GM18858 (cell line): ENCODE measurements around the gene ENKUR.
A peak's percentile ranks its signal among the peaks of the same experiment; 100 is the strongest.
"Not testable (repeated sequence)": the region's sequence is repeated elsewhere in the genome, so short reads cannot be mapped to it uniquely, and the experiment has no call there.

Source experiments
- ATAC-seq: cut with Tn5 transposase; IDR thresholded peaks from one replicate; pipeline ENCODE4 v1.9.1; 2021; ENCODE audit not compliant: unreplicated experiment

Gene ENKUR

DNA sequence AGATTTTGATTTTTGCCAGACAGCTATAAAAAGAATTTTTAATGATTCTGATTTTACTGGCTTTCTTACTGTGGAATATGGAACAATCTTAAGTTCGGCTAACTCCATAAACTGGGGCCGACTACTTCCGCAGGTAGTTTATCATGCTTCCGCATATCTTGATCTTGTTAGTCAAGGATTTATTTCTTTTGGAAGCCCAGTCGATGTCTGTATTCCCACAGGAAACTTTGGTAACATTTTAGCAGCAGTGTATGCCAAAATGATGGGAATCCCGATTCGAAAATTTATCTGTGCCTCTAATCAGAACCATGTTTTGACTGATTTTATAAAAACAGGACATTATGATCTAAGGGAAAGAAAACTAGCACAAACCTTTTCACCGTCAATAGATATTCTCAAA lies 8.6 kb upstream of the ENKUR start:
- ATAC-seq = no peak

DNA sequence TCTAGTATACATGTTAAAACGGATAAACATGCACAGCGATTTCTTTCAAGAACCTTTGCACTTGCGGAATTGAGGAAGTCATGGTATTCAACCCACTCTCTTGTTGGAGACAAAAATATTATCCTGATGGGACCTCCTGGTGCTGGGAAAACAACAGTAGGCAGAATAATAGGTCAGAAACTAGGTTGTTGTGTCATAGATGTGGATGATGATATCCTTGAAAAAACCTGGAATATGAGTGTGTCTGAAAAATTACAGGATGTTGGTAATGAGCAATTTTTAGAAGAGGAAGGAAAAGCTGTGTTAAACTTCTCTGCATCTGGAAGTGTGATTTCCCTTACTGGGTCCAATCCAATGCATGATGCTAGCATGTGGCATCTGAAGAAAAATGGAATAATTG lies 7.3 kb upstream of the ENKUR start:
- ATAC-seq = no peak

DNA sequence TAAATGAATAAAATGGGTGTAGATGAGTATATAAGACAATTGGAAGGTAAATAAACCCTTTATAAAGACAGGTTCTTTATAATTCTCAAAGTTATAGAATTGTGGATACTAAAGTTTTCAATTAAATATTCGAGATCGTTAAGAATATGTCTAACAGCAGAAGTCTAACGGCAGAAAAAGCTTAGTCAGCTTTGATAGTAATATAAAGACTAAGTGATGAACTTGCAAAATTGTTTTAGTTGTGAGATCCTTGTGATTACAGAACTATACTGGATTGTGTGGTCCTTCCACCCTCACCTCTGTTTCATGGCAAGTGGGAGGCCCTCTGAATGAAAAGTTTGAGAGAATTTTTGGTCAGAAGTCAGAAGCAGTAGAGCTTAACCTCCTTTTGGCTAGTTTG lies 2.7 kb upstream of the ENKUR start:
- ATAC-seq = no peak

DNA sequence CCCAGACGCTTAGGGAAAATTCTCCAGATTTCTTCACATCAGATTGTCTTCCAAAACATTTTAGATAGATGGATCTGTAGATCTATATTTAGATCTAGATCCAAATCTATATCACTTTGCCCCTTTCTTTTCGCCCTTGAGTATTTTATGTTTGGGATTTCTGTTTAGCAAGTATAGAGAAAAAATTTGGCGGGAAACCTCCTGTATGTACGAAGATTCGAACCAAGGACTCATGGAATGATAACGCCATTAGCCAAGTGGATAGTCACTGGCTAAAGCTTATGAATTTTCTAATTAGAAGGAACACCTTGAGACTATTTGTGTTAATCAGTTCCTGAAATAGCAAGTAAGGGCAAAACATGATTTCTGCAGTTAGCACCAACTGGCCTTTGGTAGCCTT lies 1.7 kb upstream of the ENKUR start:
- no peak for ATAC-seq

DNA sequence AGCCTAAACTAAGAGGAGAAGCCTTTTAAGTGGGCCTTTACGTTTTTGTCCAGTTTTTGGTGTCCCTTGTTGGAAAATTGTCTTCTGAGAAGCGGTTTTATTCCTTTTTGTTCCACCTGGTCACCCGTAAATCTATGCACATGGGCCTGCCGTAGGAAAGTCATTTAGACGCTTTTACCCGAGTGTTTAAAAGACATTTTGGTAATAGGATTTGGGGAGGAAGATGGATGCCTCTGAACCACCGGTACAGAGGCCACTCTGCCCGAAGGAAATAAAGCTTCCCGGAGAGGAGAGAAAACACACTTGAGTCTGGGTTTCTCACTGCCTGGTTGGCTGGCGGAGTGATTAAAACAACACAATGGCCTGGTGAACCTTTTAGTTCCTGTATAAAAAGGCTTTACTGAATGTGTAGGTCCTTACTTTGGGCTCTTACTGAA lies 1.2 kb upstream of the ENKUR start:
- ATAC-seq = peak; percentile 3

DNA sequence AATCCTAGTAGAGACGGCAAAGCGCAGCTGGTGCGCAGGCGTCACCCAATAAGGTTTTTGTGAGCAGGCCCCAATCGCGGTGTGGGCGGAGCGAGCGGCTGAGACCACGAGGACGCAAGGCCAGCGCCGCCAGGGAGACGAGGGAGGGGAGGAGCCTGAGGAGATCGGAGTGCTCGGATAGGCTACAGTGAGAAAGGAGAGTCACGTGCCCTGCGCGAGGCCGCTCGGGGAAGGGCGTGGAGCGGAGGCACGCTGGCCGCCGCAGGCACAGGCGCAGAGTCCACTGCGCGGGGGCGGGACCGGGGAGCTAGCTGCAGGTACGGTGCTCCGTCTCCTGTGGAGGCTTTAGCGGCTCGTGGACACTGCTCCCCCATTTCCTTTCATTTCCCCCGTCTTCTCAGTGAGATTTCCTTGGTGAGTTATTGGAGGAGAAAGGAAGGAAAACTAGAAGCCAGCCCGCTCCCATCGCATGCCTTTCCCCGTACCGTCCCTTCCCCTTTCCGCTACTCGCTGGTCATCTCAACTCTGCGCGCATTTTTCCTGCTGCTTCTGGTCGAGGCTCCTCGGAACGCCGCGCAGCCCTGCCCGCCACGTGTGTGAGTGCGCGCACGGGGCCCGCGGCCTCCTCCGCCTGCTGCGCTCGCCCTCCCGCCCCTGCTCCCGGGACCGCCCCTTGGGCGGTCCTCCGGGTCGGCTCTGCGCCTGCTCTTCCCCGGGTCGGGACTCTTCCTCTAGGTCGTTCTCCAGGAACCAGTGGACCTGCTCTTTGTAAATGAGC lies 607 bp upstream of the ENKUR start, which contains the start of gene THNSL1:
Gene THNSL1 (plus strand): TSS at position 237 of the 778 bp plus-strand sequence. CDS start 6,612 bp downstream, outside the sequence.
- peak; percentile 99 for ATAC-seq

DNA sequence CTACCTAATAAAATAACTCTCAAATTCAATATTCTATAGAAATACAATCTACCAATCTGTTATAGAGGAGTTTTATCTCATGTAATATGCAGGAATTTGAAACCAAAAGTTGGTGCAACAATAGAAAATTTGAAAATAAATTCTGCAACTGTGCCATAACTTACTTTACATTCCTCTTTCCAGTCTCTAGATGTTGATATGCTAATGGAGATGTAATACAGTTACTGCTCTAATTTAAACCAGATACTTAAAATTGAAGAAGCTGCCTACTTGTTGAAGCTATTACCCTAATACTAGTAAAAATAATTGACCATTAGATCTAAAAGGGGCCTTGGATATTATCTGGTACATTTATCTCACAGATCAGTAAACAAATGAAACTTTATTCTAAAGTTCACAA lies 1.4 kb downstream of the ENKUR start:
- ATAC-seq = no peak

DNA sequence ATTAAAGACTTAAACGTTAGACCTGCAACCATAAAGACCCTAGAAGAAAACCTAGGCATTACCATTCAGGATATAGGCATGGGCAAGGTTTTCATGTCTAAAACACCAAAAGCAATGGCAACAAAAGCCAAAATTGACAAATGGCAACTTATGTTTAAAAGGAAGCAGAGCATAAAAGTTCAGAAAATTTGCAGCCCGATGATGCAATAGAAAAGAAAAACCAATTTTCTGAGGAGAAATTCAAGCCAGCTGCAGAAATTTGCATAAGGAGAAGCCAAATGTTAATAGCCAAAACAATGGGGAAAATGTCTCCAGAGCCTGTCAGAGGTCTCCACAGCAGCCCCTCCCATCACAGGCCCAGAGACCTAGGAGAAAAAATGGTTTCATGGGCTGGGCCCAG lies 4.4 kb downstream of the ENKUR start:
- ATAC-seq = not testable (repeated sequence)

DNA sequence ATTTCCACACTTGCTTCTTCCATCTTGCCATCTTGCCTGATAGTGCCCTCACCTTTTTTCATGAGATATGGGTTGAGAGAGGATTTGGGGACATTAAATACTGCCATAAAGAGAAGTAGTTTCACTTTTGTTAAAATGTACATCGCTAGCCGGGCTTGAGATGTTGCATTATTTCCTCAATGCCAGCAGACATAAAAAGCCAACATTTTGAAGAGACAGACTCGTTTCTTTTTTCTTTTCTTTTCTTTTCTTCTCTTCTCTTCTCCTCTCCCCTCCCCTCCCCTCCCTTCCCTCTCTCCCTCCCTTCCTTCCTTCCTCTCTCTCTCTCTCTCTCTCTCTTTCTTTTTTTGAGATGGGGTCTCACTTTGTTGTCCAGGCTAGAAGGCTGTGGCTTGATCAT lies 17.9 kb downstream of the ENKUR start:
- ATAC-seq = no peak

DNA sequence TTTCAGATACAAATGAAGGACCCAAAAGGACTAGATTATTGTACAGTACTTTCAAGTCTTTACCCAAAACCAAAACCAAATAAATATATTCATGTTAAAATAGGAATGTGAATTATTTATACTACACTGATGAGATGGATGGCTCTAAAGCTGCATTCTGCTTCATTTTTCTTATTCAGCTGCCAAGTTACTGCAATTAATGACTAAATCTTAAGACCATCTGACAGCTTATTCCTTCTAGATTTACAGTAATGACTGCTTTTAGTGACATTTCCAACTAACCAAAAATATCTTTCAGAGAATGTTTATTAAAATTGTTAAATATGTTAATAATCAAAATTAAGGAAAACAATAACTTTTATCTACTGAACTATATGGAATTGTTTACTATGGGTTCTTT lies 20.9 kb downstream of the ENKUR start:
- ATAC-seq = no peak

DNA sequence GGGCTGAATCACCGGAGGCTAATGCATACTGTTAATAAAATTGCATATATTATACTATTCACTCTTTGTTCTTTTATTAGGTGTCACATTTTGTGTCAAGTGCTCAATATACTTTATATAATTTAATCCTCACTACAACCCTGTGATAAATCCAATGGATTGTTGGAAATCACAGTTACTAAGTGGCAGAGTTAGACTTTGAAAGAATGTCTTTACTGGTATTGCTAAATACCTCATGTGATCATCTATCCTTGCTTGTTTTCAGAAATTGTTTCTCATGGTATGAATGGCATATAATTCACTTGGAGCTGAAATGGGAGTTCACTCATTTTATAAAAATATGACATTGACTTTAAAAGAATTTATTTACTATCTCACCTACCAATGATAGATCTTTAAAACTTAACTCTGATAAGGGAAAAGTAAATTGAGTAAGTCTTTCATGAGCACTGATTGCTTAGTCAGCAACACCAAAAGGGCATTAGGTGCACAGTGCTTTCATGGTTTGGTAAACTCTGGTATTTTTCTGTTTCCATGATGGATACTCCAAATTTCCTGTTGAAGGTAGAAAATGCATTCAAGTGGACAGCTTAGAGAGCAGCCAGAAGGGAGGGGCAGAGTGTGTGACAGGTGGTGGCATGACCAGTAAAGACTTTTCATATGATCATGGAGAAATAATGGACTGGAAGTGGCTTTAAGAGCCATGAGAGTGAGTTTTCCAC lies 22.6 kb downstream of the ENKUR start:
- ATAC-seq = no peak

DNA sequence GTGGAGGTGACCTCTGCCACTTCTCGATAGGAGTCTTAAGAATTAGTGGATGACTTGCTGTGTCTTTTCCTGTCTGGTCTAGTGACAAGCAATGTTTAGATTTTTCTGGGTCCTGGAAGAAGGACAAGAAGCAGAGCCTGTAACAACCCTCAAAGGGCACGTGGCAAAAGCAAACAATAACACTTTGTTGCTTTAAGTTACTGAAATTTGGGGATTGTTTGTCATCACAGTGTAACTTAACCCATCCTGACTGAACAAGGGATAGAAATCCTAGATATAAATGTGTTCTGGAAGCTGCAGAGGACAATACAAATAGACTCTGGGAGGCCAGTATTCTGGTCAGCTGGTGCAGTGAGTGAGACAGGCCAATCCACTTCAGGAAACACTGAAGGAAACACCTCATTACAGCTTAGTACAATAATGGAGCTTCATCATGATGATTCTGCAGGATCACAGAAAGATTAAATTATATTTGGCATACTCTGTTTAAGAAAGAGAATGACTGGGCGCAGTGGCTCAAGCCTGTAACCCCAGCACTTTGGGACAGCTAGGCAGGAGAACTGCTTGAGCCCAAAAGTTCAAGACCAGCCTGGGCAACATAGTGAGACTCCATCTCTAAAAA lies 23.3 kb downstream of the ENKUR start:
- no peak for ATAC-seq

DNA sequence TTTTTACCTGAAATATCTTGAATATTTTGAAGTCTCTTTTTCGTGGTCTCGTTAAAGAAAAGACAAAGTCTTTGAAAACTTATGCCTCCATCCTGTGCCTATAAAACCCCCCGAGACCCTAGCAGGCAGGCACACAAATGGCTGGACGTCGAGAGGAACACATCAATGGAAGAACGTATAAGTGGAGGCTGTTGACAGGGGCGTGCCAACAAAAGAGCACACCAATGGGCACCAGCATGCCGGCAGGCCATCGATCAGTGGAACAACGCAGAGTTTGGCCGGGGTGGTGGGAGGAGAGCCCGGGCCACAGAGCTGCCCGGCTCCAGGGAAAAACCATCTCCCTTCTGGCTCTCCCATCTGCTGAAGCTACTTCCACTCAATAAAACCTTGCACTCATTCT lies 24.7 kb downstream of the ENKUR start:
- ATAC-seq = no peak

DNA sequence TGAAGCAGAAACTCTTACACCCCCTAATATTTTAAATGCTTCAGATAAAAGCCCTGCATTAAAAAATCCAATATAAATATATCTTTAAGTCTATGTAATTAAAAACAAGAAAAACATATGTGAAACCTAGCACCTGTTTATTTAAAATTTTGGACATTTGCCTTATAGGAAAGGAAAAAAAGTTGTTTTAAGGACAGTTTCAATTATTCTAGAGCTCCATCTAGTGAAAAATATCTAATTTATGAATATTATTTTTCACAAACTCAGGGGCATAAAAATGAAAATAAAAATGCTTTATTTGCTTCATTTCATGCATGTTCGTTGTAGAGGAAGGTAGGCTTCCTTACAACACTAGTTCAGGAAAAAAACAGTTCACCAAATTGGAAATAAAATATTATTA lies 26.1 kb downstream of the ENKUR start:
- no peak for ATAC-seq

DNA sequence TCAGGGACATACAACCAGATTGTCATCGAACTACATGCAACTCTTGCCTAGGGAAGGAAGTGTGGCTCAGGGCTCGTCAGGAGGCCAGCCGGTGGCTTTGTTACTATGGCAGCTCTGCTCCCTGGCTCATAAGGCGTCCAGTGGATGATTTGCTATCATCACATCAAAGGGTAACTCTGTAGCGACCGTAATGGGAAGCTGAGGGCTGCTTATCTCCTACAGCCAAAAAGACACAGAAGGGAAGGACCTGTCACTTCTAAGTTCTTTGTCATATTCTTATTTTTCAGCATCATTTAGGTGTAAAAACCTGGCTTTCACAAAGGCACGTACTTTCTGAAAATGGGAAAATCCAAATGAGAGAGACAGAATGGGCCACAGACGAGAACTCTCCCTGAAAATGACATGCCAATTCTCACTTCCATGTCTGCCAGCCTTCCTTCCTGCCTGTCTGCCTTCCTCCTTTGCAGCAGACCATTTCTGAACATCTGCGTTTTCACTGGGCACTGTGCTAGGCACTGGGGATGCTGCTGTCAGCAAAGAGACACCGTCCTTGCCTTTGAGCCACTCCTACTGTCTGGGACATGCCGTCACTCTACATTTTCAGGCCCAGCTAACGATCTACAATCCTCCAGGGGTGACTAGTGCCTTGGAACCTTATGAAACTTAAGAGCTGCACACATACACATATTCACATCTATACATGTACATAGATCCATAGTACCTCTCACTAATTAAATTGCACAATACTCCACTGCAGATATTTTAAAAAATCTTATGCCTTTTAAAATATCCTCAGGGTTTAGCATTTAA lies 26.9 kb downstream of the ENKUR start:
- ATAC-seq = no peak

DNA sequence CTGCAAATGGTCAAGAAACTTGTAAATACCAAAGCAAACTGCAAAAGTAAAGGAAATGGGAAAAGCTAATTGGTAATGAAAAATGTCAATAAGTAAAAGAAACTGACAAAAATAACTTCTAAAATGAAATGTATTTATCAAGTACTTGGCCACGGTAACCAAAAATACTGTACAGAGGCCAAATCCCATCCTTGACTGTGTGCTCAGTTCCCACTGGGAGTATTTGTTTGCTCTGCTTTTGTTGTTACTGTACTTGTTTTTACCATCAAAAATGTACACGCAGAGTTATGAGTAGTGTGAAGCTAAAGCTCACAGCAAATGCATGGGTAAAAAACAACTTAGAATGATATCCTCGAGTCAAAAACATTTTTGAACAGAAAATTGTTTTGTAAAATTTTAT lies 31.1 kb downstream of the ENKUR start:
- ATAC-seq = no peak

DNA sequence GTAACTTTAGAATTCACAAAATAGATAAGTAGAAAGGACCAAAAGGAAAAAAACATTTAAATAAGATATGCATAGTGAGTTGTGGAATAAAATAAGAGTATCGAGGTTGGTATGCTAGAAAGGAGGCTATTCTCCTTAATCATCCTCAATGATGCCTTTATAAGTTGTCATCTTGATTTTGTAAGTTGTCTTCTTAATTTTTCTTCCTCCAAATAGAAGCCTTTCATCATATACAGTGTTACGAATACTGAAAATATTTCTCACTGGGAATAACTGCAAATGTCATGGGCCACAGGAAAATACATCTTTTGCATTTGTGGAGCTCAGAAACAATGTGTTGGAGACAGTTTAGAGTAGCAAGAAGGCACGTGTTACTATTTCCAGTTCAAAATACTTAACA lies 32.0 kb downstream of the ENKUR start:
- ATAC-seq = no peak

DNA sequence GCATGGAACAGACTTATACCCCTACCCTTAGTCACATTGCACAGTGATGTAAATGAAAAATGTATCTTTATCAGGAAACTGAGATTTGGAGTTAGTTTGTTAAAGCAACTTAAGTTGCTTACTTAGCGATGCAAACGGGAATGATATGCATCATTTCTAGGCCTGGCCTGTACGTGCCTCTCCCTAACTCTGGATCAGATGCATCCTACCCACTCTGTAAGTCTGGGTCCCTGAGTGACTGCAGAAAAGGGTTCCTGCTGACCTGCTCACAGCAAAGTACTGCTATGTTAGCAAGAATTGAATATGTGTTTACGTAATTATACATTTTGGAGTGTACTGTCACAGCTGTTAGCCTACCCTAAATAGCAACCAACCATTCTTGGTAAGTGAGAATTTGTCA lies 32.8 kb downstream of the ENKUR start:
- ATAC-seq = no peak

DNA sequence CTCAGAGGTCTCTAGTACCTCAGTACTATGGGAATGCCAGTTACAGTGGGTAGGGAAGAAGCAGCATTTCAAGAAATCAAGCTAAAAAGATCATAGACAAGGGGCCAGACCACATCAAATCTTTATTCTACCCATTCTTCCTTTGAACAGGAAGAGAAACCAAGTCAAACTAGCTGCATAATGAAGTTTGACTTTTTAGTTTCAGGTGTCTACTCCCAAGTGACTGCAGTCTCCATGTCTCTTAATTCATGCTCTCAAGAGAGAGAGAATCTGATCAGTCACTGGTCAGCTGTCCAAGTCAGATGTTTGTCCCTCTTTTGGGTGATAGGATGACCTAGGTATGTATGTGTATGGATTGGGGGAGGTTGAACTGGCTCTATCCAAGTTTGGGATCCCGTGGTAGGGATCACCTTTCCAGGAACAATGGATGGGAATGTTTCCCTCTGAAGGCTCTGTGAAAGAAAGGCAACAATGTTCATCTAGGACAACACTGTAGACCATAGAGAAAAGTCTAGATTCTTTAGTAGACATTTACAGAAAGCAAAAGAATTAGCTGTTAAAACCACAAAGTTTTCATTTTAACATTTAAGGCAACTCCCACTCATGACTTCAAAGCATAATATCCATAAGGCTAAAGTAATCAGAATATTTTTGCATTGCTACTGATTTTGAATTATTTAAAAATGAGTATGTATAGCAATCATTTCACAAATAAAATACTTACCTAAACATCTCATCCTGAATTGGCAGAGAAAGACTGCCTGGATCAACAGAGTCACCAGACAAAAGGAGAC lies 33.4 kb downstream of the ENKUR start:
- peak; percentile 71 for ATAC-seq

DNA sequence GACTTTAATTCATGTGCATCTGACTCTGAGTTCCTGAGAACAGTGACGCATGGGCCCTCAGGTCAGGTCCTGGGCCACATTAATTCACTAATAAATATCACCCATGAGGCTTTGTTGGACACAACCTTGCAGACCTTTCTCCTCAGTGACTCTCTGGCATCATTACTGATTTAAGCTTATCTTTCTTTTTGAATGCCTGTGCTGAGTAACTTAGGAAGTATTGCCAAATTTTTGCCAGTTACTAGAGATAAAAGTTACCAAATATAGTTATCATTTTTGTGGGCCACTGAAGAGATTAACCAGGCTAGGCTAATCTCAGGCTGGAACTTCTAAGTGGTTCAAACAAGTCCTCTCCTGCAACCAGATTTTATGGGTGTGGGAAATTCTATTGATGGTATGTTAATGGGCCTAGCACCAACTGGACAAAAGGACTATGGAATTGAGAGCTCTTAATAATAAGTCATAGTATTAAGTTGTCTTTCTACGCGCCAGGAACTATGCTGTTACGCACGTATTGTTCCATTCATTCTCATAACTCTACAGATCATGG lies 34.7 kb downstream of the ENKUR start:
- ATAC-seq = no peak
